HCT116 (cell line): ENCODE data around the gene PRKCH. TPM values are rescaled to one million over a fixed set of nuclear protein-coding genes. Genes with fewer than 3 reads are reported as not detected.

ENCODE experiments used
- ATAC-seq: fragments of 200-7000 bp; cut with Tn5 transposase; 2 replicates; pipeline ENCODE4 v1.9.1; 2020; ENCODE audit warnings: mild to moderate bottlenecking, moderate library complexity
- BruUV-seq: library from RNA; stranded (reverse); fragments of 400-500 nt; replicated peaks from 2 replicates; lab custom pipeline; 2021; lab: Mats Ljungman, UMichigan
- CTCF ChIA-PET: fragments of 300-600 bp; sonication (Branson Sonifier 250); formaldehyde crosslinking; loops from one replicate; lab custom pipeline; 2021; ENCODE audit warnings: antibody characterized with exemption; lab: Charles Lee
- POLR2A ChIA-PET: fragments of 300-600, 350-600 bp; sonication (Branson Sonifier 250); formaldehyde crosslinking; loops from one replicate; lab custom pipeline; 2021; ENCODE audit warnings: antibody characterized with exemption; lab: Charles Lee
- RAD21 ChIA-PET, 2 experiments: fragments of 300-600 bp; sonication (Branson Sonifier 250); formaldehyde crosslinking; loops; one replicate each; lab custom pipeline; 2023; ENCODE audit warnings: low total read pairs in 2 of 2; ENCODE audit not compliant: uncharacterized antibody in 2 of 2, unreplicated experiment in 2 of 2, low non-redundant PET in 1 of 2; lab: Charles Lee
- DNase-seq: peaks from one replicate; pipeline ENCODE4 v3.0.0-alpha.2; 2010; ENCODE audit warnings: low read depth, low spot score
- H2AFZ ChIP-seq: fragments of 200-600 bp; shearing (Covaris generic), sonication (generic); 2 replicates; pipeline ENCODE4 v1.6.1; 2017; ENCODE audit warnings: low read depth, mixed run types, mixed read lengths, antibody characterized with exemption, low read length; ENCODE audit not compliant: poor library complexity, severe bottlenecking
- H3K27ac ChIP-seq: 2 replicates; pipeline ENCODE4 v1.5.1; 2012; ENCODE audit warnings: low read depth, low read length
- H3K27me3 ChIP-seq: fragments of 200-600 bp; sonication (generic); 2 replicates; pipeline ENCODE4 v1.6.1; 2016; ENCODE audit warnings: mixed run types, low read length, mixed read lengths; ENCODE audit not compliant: insufficient read depth
- H3K36me3 ChIP-seq, 2 experiments: fragments of 200-500 bp in 1 of 2; fragments of 200-600 bp in 1 of 2; sonication (Bioruptor generic) in 1 of 2; sonication (generic) in 1 of 2; 2 replicates each; pipeline versions ENCODE4 v1.5.1 to v1.6.1; 2014 to 2016; ENCODE audit warnings: low read length in 2 of 2, inconsistent platforms in 1 of 2, mixed read lengths in 1 of 2, mixed run types in 1 of 2; ENCODE audit not compliant: insufficient read depth in 2 of 2, control insufficient read depth in 1 of 2
- H3K4me1 ChIP-seq, 2 experiments: fragments of 200-600 bp in 1 of 2; sonication (generic) in 1 of 2; 2 replicates each; pipeline versions ENCODE4 v1.5.1 to v1.6.1; 2012 to 2017; ENCODE audit warnings: low read length in 2 of 2, inconsistent platforms in 1 of 2, mild to moderate bottlenecking in 1 of 2, mixed read lengths in 1 of 2, mixed run types in 1 of 2, moderate library complexity in 1 of 2; ENCODE audit not compliant: insufficient read depth in 2 of 2, control insufficient read depth in 1 of 2
- H3K4me2 ChIP-seq: fragments of 200-600 bp; sonication (generic); 2 replicates; pipeline ENCODE4 v1.6.1; 2017; ENCODE audit warnings: mixed run types, low read length, mixed read lengths
- H3K4me3 ChIP-seq, 2 experiments: fragments of 200-600 bp in 1 of 2; sonication (generic) in 1 of 2; replicated peaks in 1 of 2; 2 replicates each; pipeline ENCODE4 v1.5.1; 2011 to 2016; ENCODE audit warnings: low read length in 2 of 2, control low read depth in 1 of 2, low read depth in 1 of 2, mild to moderate bottlenecking in 1 of 2, mixed read lengths in 1 of 2, mixed run types in 1 of 2
- H3K79me2 ChIP-seq: fragments of 200-600 bp; sonication (generic); 2 replicates; pipeline ENCODE4 v1.6.1; 2017; ENCODE audit warnings: mild to moderate bottlenecking, mixed run types, low read length, moderate library complexity, mixed read lengths; ENCODE audit not compliant: insufficient read depth
- H3K9ac ChIP-seq: fragments of 200-600 bp; sonication (generic); 2 replicates; pipeline ENCODE4 v1.6.1; 2016; ENCODE audit warnings: low read length, mixed read lengths
- H3K9me2 ChIP-seq: fragments of 200-600 bp; sonication (generic), shearing (Covaris generic); 2 replicates; pipeline ENCODE4 v1.6.1; 2017; ENCODE audit warnings: mixed run types, mild to moderate bottlenecking, moderate library complexity; ENCODE audit not compliant: insufficient read depth
- H3K9me3 ChIP-seq, 2 experiments: fragments of 200-500 bp in 1 of 2; fragments of 200-600 bp in 1 of 2; sonication (Bioruptor generic) in 1 of 2; sonication (generic) in 1 of 2; 2 replicates each; pipeline ENCODE4 v1.6.1; 2014 to 2017; ENCODE audit warnings: low read length in 2 of 2, mixed read lengths in 2 of 2, inconsistent platforms in 1 of 2, low read depth in 1 of 2, mild to moderate bottlenecking in 1 of 2, mixed run types in 1 of 2, moderate library complexity in 1 of 2; ENCODE audit not compliant: control insufficient read depth in 1 of 2, insufficient read depth in 1 of 2
- H4K20me1 ChIP-seq: fragments of 200-600 bp; sonication (generic), shearing (Covaris generic); 2 replicates; pipeline ENCODE4 v1.6.1; 2017; ENCODE audit warnings: mixed run types, mild to moderate bottlenecking, moderate library complexity; ENCODE audit not compliant: insufficient read depth
- ATF3 ChIP-seq: IDR thresholded peaks from 2 replicates; pipeline ENCODE4 v1.6.1; 2012
- CBX3 ChIP-seq: IDR thresholded peaks from 2 replicates; pipeline ENCODE4 v1.6.1; 2012; ENCODE audit warnings: low read depth
- EGR1 ChIP-seq: IDR thresholded peaks from 2 replicates; pipeline ENCODE4 v1.6.1; 2012; ENCODE audit warnings: low read depth
- ELF1 ChIP-seq: IDR thresholded peaks from 2 replicates; pipeline ENCODE4 v1.6.1; 2012; ENCODE audit warnings: low read depth, borderline replicate concordance
- EZH2 ChIP-seq: fragments of 200-600 bp; sonication (generic); IDR thresholded peaks from 2 replicates; pipeline ENCODE4 v1.6.1; 2017; ENCODE audit warnings: antibody characterized with exemption, mixed run types
- EZH2phosphoT487 ChIP-seq: fragments of 200-600 bp; IDR thresholded peaks from 2 replicates; pipeline ENCODE4 v1.6.1; 2018; ENCODE audit warnings: antibody characterized with exemption, borderline replicate concordance
- FOSL1 ChIP-seq: IDR thresholded peaks from 2 replicates; pipeline ENCODE4 v1.6.1; 2012; ENCODE audit warnings: low read depth
- JUND ChIP-seq: IDR thresholded peaks from 2 replicates; pipeline ENCODE4 v1.6.1; 2012
- POLR2A ChIP-seq: IDR thresholded peaks from 2 replicates; pipeline ENCODE4 v1.7.0; 2011; ENCODE audit warnings: borderline replicate concordance; ENCODE audit not compliant: insufficient read depth, insufficient read length; ENCODE audit errors: extremely low read depth
- POLR2AphosphoS5 ChIP-seq: IDR thresholded peaks from 2 replicates; pipeline ENCODE4 v1.6.1; 2011; ENCODE audit warnings: mild to moderate bottlenecking, low read depth, low read length, moderate library complexity
- RAD21 ChIP-seq: IDR thresholded peaks from 2 replicates; pipeline ENCODE4 v1.6.1; 2012; ENCODE audit warnings: low read depth, mild to moderate bottlenecking
- SIN3A ChIP-seq: IDR thresholded peaks from 2 replicates; pipeline ENCODE4 v1.6.1; 2012; ENCODE audit warnings: low read depth
- SP1 ChIP-seq: IDR thresholded peaks from 2 replicates; pipeline ENCODE4 v1.6.1; 2012; ENCODE audit warnings: low read depth
- SRF ChIP-seq: IDR thresholded peaks from 2 replicates; pipeline ENCODE4 v1.6.1; 2012; ENCODE audit warnings: low read depth
- TCF7L2 ChIP-seq: IDR thresholded peaks from 2 replicates; pipeline ENCODE4 v1.7.0; 2011; ENCODE audit warnings: borderline replicate concordance, inconsistent platforms; ENCODE audit not compliant: insufficient read depth, insufficient read length; ENCODE audit errors: extremely low read depth
- YY1 ChIP-seq: IDR thresholded peaks from 2 replicates; pipeline ENCODE4 v1.6.1; 2011; ENCODE audit warnings: low read length, low read depth, moderate library complexity, mild to moderate bottlenecking; ENCODE audit not compliant: insufficient replicate concordance; ENCODE audit errors: extremely low read depth
- ZBTB33 ChIP-seq: IDR thresholded peaks from 2 replicates; pipeline ENCODE4 v1.6.1; 2011; ENCODE audit warnings: mild to moderate bottlenecking, low read length, moderate library complexity; ENCODE audit not compliant: insufficient replicate concordance; ENCODE audit errors: extremely low read depth
- ZFX ChIP-seq: fragments of 450-650 bp; IDR thresholded peaks from 2 replicates; pipeline ENCODE4 v1.6.1; 2017
- ZNF274 ChIP-seq: fragments of 200-500 bp; sonication (Bioruptor generic); IDR thresholded peaks from 2 replicates; pipeline ENCODE4 v1.6.1; 2014; ENCODE audit warnings: mild to moderate bottlenecking, low read depth, low read length, inconsistent platforms
- intact Hi-C: fragments of 100-400 bp; cut with micrococcal nuclease; formaldehyde crosslinking; loops from 2 replicates; pipeline ENCODE4 v1.10.0; 2022
- total RNA-seq: library from RNA; stranded (reverse); gene quantifications from one replicate; pipeline ENCODE4 v1.2.1, GENCODE V29; 2021; ENCODE audit not compliant: unreplicated experiment
- TF ChIP-seq, protein P1 (sequence below): IDR thresholded peaks from 2 replicates; pipeline ENCODE4 v1.6.1; 2012

PRKCH gene
- total RNA-seq, 1 experiment from 2014 or later, result 16.6 TPM

- Histone ChIP-seq H2AFZ (no peak overlapping the region), H3K9me3 (no peaks in the 10 kb centered on the region), H3K36me3 (no peaks in the 10 kb centered on the region), H3K4me2 (no peak overlapping the region), H3K4me3 (no peak overlapping the region), H3K4me1 (peaks cover 25 to 36% of the 10 kb centered on the region in 2 experiments), H3K27me3 (no peaks in the 10 kb centered on the region), H3K79me2 (no peaks in the 10 kb centered on the region), H3K27ac (no peak overlapping the region), H3K9ac (no peak overlapping the region), H4K20me1 (no peaks in the 10 kb centered on the region), H3K9me2 (no peaks in the 10 kb centered on the region)
- RAD21 ChIA-PET, result no interaction called here
- no TSS peak for BruUV-seq
- CTCF ChIA-PET, result no interaction called here
- DNase-seq (no peak), ATAC-seq (no peak)
- POLR2A ChIA-PET, result no interaction called here
- intact Hi-C loops, result no loop called here
- TF ChIP-seq TCF7L2 (no peak), ZFX (no peak), CBX3 (no peak), POLR2A (no peak), SIN3A (no peak), ELF1 (no peak), ATF3 (no peak), JUND (no peak), EGR1 (no peak), RAD21 (no peak)
These were observed 197.7 kb downstream of the PRKCH start for GRCh38 chr14:61519106-61519505.

DNA sequence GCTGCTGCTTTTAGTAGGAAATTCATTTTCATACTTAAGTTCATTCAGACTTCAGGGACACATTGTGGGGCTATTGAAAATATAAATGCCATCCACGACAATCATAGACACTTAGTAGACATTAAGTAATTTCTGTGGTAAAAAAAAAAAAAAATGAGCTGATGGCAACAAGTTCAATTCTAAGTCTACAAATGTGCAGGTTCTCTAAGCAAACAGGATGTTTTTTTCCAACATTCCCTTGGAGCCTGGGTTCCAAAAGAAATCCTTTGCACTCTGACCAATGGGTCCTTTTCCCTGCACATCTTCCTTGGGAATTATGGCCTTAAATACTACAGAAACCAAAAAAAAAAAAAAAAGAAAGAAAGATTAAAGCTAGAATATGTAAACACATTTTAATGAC lies 198.4 kb downstream of the PRKCH start:
- Histone ChIP-seq H3K4me3 (no peak overlapping the region), H3K9me3 (no peaks in the 10 kb centered on the region), H3K79me2 (no peaks in the 10 kb centered on the region), H3K9ac (no peak overlapping the region), H4K20me1 (no peaks in the 10 kb centered on the region), H3K4me2 (no peak overlapping the region), H3K36me3 (no peaks in the 10 kb centered on the region), H3K27me3 (no peaks in the 10 kb centered on the region), H2AFZ (no peak overlapping the region), H3K27ac (no peak overlapping the region), H3K4me1 (peaks cover 25 to 36% of the 10 kb centered on the region in 2 experiments), H3K9me2 (no peaks in the 10 kb centered on the region)
- intact Hi-C loops, result no loop called here
- DNase-seq (no peak), ATAC-seq (no peak)
- ChIA-PET POLR2A (interaction anchor here (1.5 kb wide), 1 partner anchor 43 kb away, joined by 4 read pairs; no protein-coding TSS in a partner anchor), RAD21 (no interaction called here), CTCF (no interaction called here)
- no TSS peak for BruUV-seq
- no peak for TF ChIP-seq SIN3A
- no peak for TF ChIP-seq FOSL1
- no peak for TF ChIP-seq POLR2AphosphoS5
- no peak for TF ChIP-seq JUND
- no peak for TF ChIP-seq SRF
- TF ChIP-seq YY1, result no peak
- no peak for TF ChIP-seq ZFX
- TF ChIP-seq CBX3, result no peak
- TF ChIP-seq EZH2phosphoT487, result no peak
- TF ChIP-seq POLR2A, result no peak
- no peak for TF ChIP-seq ZBTB33
- no peak for TF ChIP-seq ATF3
- no peak for TF ChIP-seq ZNF274
- TF ChIP-seq SP1, result no peak
- TF ChIP-seq ELF1, result no peak
- no peak for TF ChIP-seq EZH2
- TF ChIP-seq, protein P1, sequence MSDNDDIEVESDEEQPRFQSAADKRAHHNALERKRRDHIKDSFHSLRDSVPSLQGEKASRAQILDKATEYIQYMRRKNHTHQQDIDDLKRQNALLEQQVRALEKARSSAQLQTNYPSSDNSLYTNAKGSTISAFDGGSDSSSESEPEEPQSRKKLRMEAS, result no peak
- no peak for TF ChIP-seq RAD21
